SH-SY5Y (cell line): ENCODE measurements around the gene C22orf15.
A peak's percentile ranks its signal among the peaks of the same experiment; 100 is the strongest.

Source experiments
- GATA2 ChIP-seq: IDR thresholded peaks from 2 replicates; pipeline ENCODE4 v1.6.1; 2011; ENCODE audit warnings: mild to moderate bottlenecking, low read depth, low read length
- GATA3 ChIP-seq: IDR thresholded peaks from 2 replicates; pipeline ENCODE4 v1.6.1; 2011; ENCODE audit warnings: low read depth, mild to moderate bottlenecking, low read length, moderate library complexity

Gene C22orf15

GRCh38 chr22:23784215-23784732 is 21.5 kb downstream of the C22orf15 start:
- TF ChIP-seq GATA2 (no peak), GATA3 (no peak)

- no peak for TF ChIP-seq GATA3
These were observed 23.5 kb downstream of the C22orf15 start for GRCh38 chr22:23786261-23786710.

GRCh38 chr22:23786752-23787599 is 24.2 kb downstream of the C22orf15 start, which contains the start of gene SMARCB1:
SMARCB1 (plus strand) TSS chr22:23786966; CDS start chr22:23787170, 204 bp downstream.
- TF ChIP-seq GATA3, result no peak
- TF ChIP-seq GATA2, result no peak

GRCh38 chr22:23787600-23787896 is 24.8 kb downstream of the C22orf15 start:
- TF ChIP-seq GATA3 (no peak), GATA2 (no peak)

GRCh38 chr22:23787910-23788309 is 25.1 kb downstream of the C22orf15 start:
- no peak for TF ChIP-seq GATA2
- TF ChIP-seq GATA3, result no peak

GRCh38 chr22:23789121-23789520 is 26.3 kb downstream of the C22orf15 start:
- TF ChIP-seq GATA3 (no peak), GATA2 (no peak)

- TF ChIP-seq GATA2 (no peak), GATA3 (no peak)
These were observed 26.8 kb downstream of the C22orf15 start for GRCh38 chr22:23789638-23790037.

- 0 out of 2 replicates have a peak, but pooled peaks have one; percentile 17 for TF ChIP-seq GATA2
- TF ChIP-seq GATA3, result no peak
These were observed 28.3 kb downstream of the C22orf15 start for GRCh38 chr22:23790819-23791737.

GRCh38 chr22:23791738-23792645 is 29.2 kb downstream of the C22orf15 start:
- no peak for TF ChIP-seq GATA2
- TF ChIP-seq GATA3, result no peak

GRCh38 chr22:23793326-23793725 is 30.5 kb downstream of the C22orf15 start:
- no peak for TF ChIP-seq GATA3
- TF ChIP-seq GATA2, result no peak

GRCh38 chr22:23796461-23796860 is 33.7 kb downstream of the C22orf15 start:
- TF ChIP-seq GATA3 (no peak), GATA2 (no peak)

GRCh38 chr22:23800297-23801237 is 37.8 kb downstream of the C22orf15 start:
- no peak for TF ChIP-seq GATA3
- TF ChIP-seq GATA2, result no peak
